NCI-H1105 treated with DMSO at 0.1 percent for 48 hours (cell line): ENCODE measurements around the gene ENKD1.

Source experiments
- DNase-seq: peaks from one replicate; lab custom pipeline; 2025; lab: John Stamatoyannopoulos, UW

Gene ENKD1

GRCh38 chr16:67650023-67650422 lies 16.5 kb downstream of the ENKD1 start:
- DNase-seq: no peak

- DNase-seq: no peak
Observed at GRCh38 chr16:67649494-67649931, 17.0 kb downstream of the ENKD1 start.

- no peak for DNase-seq
Observed at GRCh38 chr16:67648764-67649407, 17.7 kb downstream of the ENKD1 start.

- DNase-seq: no peak
Observed at GRCh38 chr16:67648088-67648763, 18.3 kb downstream of the ENKD1 start.

GRCh38 chr16:67647681-67648080 lies 18.9 kb downstream of the ENKD1 start:
- no peak for DNase-seq

- DNase-seq: no peak
Observed at GRCh38 chr16:67647111-67647651, 19.4 kb downstream of the ENKD1 start.

- DNase-seq: no peak
Observed at GRCh38 chr16:67645397-67646121, 21.0 kb downstream of the ENKD1 start.

GRCh38 chr16:67644038-67644437 lies 22.5 kb downstream of the ENKD1 start:
- DNase-seq: no peak

- no peak for DNase-seq
Observed at GRCh38 chr16:67641779-67642708, 24.5 kb downstream of the ENKD1 start.

GRCh38 chr16:67637625-67638024 lies 28.9 kb downstream of the ENKD1 start:
- DNase-seq: no peak

- no peak for DNase-seq
Observed at GRCh38 chr16:67636713-67637112, 29.8 kb downstream of the ENKD1 start.

- no peak for DNase-seq
Observed at GRCh38 chr16:67632415-67633172, 34.0 kb downstream of the ENKD1 start.

GRCh38 chr16:67628216-67628615 lies 38.3 kb downstream of the ENKD1 start:
- DNase-seq: no peak

- DNase-seq: no peak
Observed at GRCh38 chr16:67613808-67614207, 52.7 kb downstream of the ENKD1 start.
